K562 (cell line): ENCODE results near the gene OR4D9. TPM values are rescaled to one million over a fixed set of nuclear protein-coding genes. Genes with fewer than 3 reads are reported as not detected.
A peak's percentile ranks its signal among the peaks of the same experiment; 100 is the strongest.

Experiments
- ARID4B ChIP-seq: sonication (generic); formaldehyde crosslinking; IDR thresholded peaks from 2 replicates; pipeline ENCODE4 v1.8.0; 2022; ENCODE audit warnings: mild to moderate bottlenecking, missing genetic modification reagents
- BCOR ChIP-seq: fragments of 450-650 bp; IDR thresholded peaks from 2 replicates; pipeline ENCODE4 v1.6.1; 2016
- CTBP1 ChIP-seq: fragments of 450-650 bp; IDR thresholded peaks from 2 replicates; pipeline ENCODE4 v1.6.1; 2016; ENCODE audit warnings: borderline replicate concordance
- ELF4 ChIP-seq: fragments of 450-650 bp; formaldehyde crosslinking; IDR thresholded peaks from 2 replicates; pipeline ENCODE4 v1.4.0; 2022; ENCODE audit warnings: missing genetic modification characterization
- FOXM1 ChIP-seq, 2 experiments: fragments of 450-650 bp in 1 of 2; sonication (generic) in 1 of 2; formaldehyde crosslinking in 1 of 2; IDR thresholded peaks; 2 replicates each; pipeline versions ENCODE4 v1.6.1 to v1.9.0; 2017 to 2022; ENCODE audit warnings: low read depth in 2 of 2, mild to moderate bottlenecking in 2 of 2, missing genetic modification reagents in 1 of 2, moderate library complexity in 1 of 2
- MECOM ChIP-seq: fragments of 250-450 bp; sonication (Bioruptor Pico); IDR thresholded peaks from 2 replicates; pipeline ENCODE4 v1.8.0; 2022; ENCODE audit warnings: inconsistent platforms
- MEF2D ChIP-seq: conservative IDR thresholded peaks from 2 replicates; pipeline ENCODE4 v1.6.1; 2016; ENCODE audit warnings: low read depth, missing genetic modification characterization, missing compliant biosample characterization
- MTA1 ChIP-seq: fragments of 450-650 bp; IDR thresholded peaks from 2 replicates; pipeline ENCODE4 v1.6.1; 2017; ENCODE audit warnings: borderline replicate concordance
- MYC ChIP-seq, 2 experiments: fragments of 250-450 bp in 1 of 2; sonication (Bioruptor Pico) in 1 of 2; IDR thresholded peaks; 2 replicates each; pipeline versions ENCODE4 v1.5.1 to v1.6.1; 2012 to 2021; ENCODE audit warnings: low read depth in 2 of 2, borderline replicate concordance in 1 of 2, improper control_type of control experiment in 1 of 2, low read length in 1 of 2, mild to moderate bottlenecking in 1 of 2, moderate library complexity in 1 of 2
- NFYB ChIP-seq: IDR thresholded peaks from 2 replicates; pipeline ENCODE4 v1.6.1; 2011; ENCODE audit warnings: mild to moderate bottlenecking, moderate library complexity; ENCODE audit not compliant: insufficient read length; ENCODE audit errors: extremely low read depth
- NKRF ChIP-seq: fragments of 450-650 bp; IDR thresholded peaks from 2 replicates; pipeline ENCODE4 v1.6.1; 2016; ENCODE audit warnings: borderline replicate concordance
- PHTF2 ChIP-seq: fragments of 250-450 bp; sonication (Bioruptor Pico); IDR thresholded peaks from 2 replicates; pipeline ENCODE4 v1.5.0; 2021; ENCODE audit warnings: mild to moderate bottlenecking
- POLR2B ChIP-seq: fragments of 450-650 bp; IDR thresholded peaks from 2 replicates; pipeline ENCODE4 v1.6.1; 2018; ENCODE audit warnings: low read depth; ENCODE audit not compliant: partially characterized antibody
- RUNX1 ChIP-seq: sonication (generic); IDR thresholded peaks from 2 replicates; pipeline ENCODE4 v1.6.1; 2016; ENCODE audit warnings: antibody characterized with exemption, low read depth
- SIX5 ChIP-seq, 2 experiments: IDR thresholded peaks; 2 replicates each; pipeline ENCODE4 v1.6.1; 2011; ENCODE audit warnings: low read length in 2 of 2, borderline replicate concordance in 1 of 2, low read depth in 1 of 2, mild to moderate bottlenecking in 1 of 2, moderate library complexity in 1 of 2; ENCODE audit not compliant: insufficient read depth in 1 of 2
- SOX6 ChIP-seq: fragments of 450-650 bp; IDR thresholded peaks from 2 replicates; pipeline ENCODE4 v1.6.1; 2014; ENCODE audit warnings: mild to moderate bottlenecking
- TCF3 ChIP-seq: sonication (generic); formaldehyde crosslinking; IDR thresholded peaks from 2 replicates; pipeline ENCODE4 v1.4.0; 2020; ENCODE audit warnings: mild to moderate bottlenecking, missing genetic modification reagents
- TGIF2 ChIP-seq: sonication (generic); formaldehyde crosslinking; IDR thresholded peaks from 2 replicates; pipeline ENCODE4 v1.8.1; 2022; ENCODE audit warnings: mild to moderate bottlenecking, missing genetic modification reagents, moderate library complexity
- ZEB2 ChIP-seq: fragments of 450-650 bp; IDR thresholded peaks from 2 replicates; pipeline ENCODE4 v1.6.1; 2016
- ZFP36 ChIP-seq: fragments of 150-350 bp; IDR thresholded peaks from 2 replicates; pipeline ENCODE4 v1.6.1; 2018; ENCODE audit warnings: low read length, low read depth; ENCODE audit not compliant: partially characterized antibody
- ZNF282 ChIP-seq: sonication (generic); formaldehyde crosslinking; IDR thresholded peaks from 2 replicates; pipeline ENCODE4 v1.8.1; 2023; ENCODE audit warnings: missing genetic modification reagents
- polyA plus RNA-seq, 8 experiments: library from polyadenylated mRNA; depleted of rRNA in 4 of 8; stranded (reverse) in 5 of 8; unstranded in 3 of 8; fragments of >200 nt; fragmentation: Nextera tagmentation in 2 of 8; fragmentation: Illumina TruSeq in 1 of 8; extraction: Ambion mirVana in 2 of 8; extraction: Trizol in 1 of 8; gene quantifications; 2 replicates each; pipeline versions ENCODE4 v1.2.1 to v1.2.3, GENCODE V29; 2011 to 2014; ENCODE audit warnings: inconsistent platforms in 1 of 8, missing spikeins in 1 of 8
- total RNA-seq, 7 experiments: library from RNA; depleted of rRNA in 6 of 7; stranded (reverse); fragments of >200 nt in 6 of 7; fragmentation: Illumina TruSeq in 2 of 7; extraction: Trizol in 2 of 7; gene quantifications; 2 replicates each; pipeline versions ENCODE4 v1.2.1 to v1.2.3, GENCODE V29; 2011 to 2021; ENCODE audit warnings: low replicate concordance in 1 of 7
- TF ChIP-seq, protein P1 (sequence below): sonication (generic); formaldehyde crosslinking; IDR thresholded peaks from 2 replicates; pipeline ENCODE4 v1.8.1; 2023; ENCODE audit warnings: mild to moderate bottlenecking, missing genetic modification reagents

OR4D9 gene
- total and polyA plus RNA-seq, 9 of the 15 experiments (the other 6 are each of a cell fraction or from before 2014, with no cell fraction given) = not detected

GRCh38 chr11:59560290-59560701 lies 49.0 kb downstream of the OR4D9 start (continued):
- TF ChIP-seq SOX6 (no peak; the same call in 1 of the 2 replicates), SIX5 (IDR thresholded peaks at IDR 0.05; ENCODE audit: borderline replicate concordance in 1 of 2, insufficient read depth in 1 of 2, low read depth in 1 of 2, low read length in 2 of 2) (no peak), PHTF2 (CRISPR knock-in tag) (no peak), ZFP36 (no peak), ZNF282 (no peak), MTA1 (peak; percentile 71; the same call in 1 of the 2 replicates), MEF2D (tag) (peak; percentile 26; the same call in 1 of the 2 replicates), NFYB (no peak), ZEB2 (peak; percentile 14; the same call in 1 of the 2 replicates), CTBP1 (peak; percentile 31; the same call in 1 of the 2 replicates), BCOR (peak; percentile 52), FOXM1 (IDR thresholded peaks at IDR 0.05; ENCODE audit: low read depth) (no peak), FOXM1 (CRISPR knock-in tag; IDR thresholded peaks at IDR 0.05; ENCODE audit: low read depth) (0 out of 2 replicates have a peak, but pooled peaks have one; percentile 70), MECOM (CRISPR knock-in tag) (no peak), NKRF (peak; percentile 41), MYC (IDR thresholded peaks at IDR 0.05; ENCODE audit: low read depth, low read length) (no peak; the same call in 1 of the 2 replicates), MYC (CRISPR knock-in tag; IDR thresholded peaks at IDR 0.05; ENCODE audit: borderline replicate concordance, low read depth) (peak; percentile 55; the same call in 1 of the 2 replicates), TGIF2 (CRISPR knock-in tag) (no peak), POLR2B (peak; percentile 82), ARID4B (peak; percentile 12; the same call in 1 of the 2 replicates), ELF4 (CRISPR knock-in tag) (peak; percentile 57; the same call in 1 of the 2 replicates), RUNX1 (0 out of 2 replicates have a peak, but pooled peaks have one; percentile 12), TCF3 (CRISPR knock-in tag) (peak; percentile 7; the same call in 1 of the 2 replicates)
- TF ChIP-seq, protein P1, sequence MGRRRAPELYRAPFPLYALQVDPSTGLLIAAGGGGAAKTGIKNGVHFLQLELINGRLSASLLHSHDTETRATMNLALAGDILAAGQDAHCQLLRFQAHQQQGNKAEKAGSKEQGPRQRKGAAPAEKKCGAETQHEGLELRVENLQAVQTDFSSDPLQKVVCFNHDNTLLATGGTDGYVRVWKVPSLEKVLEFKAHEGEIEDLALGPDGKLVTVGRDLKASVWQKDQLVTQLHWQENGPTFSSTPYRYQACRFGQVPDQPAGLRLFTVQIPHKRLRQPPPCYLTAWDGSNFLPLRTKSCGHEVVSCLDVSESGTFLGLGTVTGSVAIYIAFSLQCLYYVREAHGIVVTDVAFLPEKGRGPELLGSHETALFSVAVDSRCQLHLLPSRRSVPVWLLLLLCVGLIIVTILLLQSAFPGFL (CRISPR knock-in tag) = no peak
